ENCODE data around the gene MGST2.
A peak's percentile ranks its signal among the peaks of the same experiment; 100 is the strongest.

Gene MGST2

GRCh38 chr4:139665690-139666529 is at the start of gene MGST2:
Gene MGST2 (plus strand): TSS chr4:139665819. CDS start chr4:139666020, 201 bp downstream.
- TF ChIP-seq CTCF (conservative IDR thresholded peaks at IDR 0.05) = no peak
- H3K27ac ChIP-seq = peak within 1 kb of the TSS; percentile 98

- TF ChIP-seq CTCF (conservative IDR thresholded peaks at IDR 0.05) = no peak
- H3K27ac ChIP-seq = no peak overlapping the region
Measured at GRCh38 chr4:139617702-139618490, 47.7 kb upstream of the MGST2 start.

DNA sequence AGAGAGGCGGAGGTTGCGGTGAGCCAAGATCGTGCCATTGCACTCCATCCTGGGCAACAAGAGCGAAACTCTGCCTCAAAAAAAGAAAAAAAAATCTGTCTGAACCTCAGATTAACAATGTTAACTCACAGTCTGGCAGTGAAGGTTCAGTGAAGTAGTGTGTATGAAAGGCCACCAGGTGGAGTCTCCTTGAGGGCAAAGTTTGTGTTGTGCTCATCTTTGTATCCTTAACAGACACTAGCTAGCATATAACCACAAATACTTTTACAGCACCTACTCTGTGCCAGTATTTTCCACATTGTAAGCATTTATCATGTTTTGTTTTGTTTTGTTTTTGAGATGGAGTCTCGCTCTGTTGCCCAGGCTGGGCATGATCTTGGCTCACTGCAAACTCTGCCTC is 46.0 kb upstream of the MGST2 start:
- no peak overlapping the region for H3K27ac ChIP-seq
- peak; percentile 75 for TF ChIP-seq CTCF (conservative IDR thresholded peaks at IDR 0.05)

DNA sequence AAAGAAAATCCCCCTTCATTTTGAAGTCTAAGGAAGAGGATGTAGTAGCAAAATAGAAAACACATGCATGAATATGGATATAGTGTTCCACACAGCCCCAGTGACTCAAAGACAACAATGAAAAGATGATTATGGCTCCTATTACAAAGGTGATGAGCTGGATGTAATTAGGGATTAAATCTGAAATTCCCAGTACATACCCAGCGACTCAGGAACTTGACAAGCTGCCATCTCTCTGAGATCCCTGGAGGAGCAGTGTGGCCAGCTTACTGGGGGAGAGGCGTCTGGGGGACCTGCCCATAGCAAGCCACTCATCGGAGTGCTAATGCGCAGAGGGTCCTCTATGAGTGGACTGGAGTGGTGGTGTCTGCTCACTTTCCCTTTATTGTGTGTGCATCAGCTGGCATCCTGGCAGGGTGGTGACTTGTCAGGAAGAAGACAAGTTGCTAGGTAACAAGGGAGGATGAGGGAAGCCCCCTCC is 42.7 kb upstream of the MGST2 start:
- no peak for TF ChIP-seq CTCF (conservative IDR thresholded peaks at IDR 0.05)
- no peak overlapping the region for H3K27ac ChIP-seq

GRCh38 chr4:139624441-139625092 is 41.1 kb upstream of the MGST2 start:
- no peak for TF ChIP-seq CTCF (conservative IDR thresholded peaks at IDR 0.05)
- H3K27ac ChIP-seq = no peak overlapping the region

DNA sequence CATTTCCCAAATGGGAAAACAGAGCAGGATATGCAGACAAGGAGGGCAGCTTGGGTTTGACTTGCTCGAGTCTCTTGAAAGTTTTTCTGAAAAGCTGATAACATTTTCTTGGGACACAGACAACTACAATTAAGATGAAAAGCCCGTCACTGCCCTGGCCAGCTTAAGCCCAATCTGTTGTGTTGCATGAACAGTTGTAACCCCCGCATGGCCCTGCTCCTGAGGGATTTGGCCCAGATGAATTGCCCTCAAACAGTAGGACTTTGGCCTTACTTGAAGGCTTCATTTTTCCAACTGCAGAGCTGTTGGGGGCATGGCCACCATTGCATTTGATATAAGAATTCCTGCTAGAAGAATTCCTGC is 40.5 kb upstream of the MGST2 start:
- no peak for TF ChIP-seq CTCF (conservative IDR thresholded peaks at IDR 0.05)
- H3K27ac ChIP-seq = no peak overlapping the region

DNA sequence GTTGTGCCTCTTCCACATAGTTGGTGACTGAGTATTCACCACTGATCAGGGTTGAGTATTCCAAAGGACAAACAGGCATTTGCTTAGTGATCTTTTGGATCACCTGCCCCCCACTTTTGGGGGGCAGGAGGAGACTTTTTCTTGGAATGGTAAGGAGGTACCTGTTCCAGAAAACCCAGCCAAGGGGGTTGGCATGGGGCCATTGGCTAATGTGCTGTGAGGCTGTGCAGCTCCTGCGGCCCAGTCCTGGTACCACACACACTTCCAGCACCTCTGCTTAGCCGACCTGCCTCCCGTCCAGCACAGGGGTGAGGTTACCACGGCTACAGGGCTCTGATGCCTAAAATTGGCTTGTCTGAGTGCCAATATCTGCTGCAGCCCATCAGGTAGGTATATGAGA is 40.1 kb upstream of the MGST2 start:
- H3K27ac ChIP-seq = no peak overlapping the region
- no peak for TF ChIP-seq CTCF (conservative IDR thresholded peaks at IDR 0.05)

Measured in VCaP (cell line).